OCI-LY7 (cell line): ENCODE measurements around the gene BEND4. TPM values are rescaled to one million over a fixed set of nuclear protein-coding genes. Genes with fewer than 3 reads are reported as not detected.

Experiments used
- Bru-seq: library from RNA; stranded (reverse); fragments of 400-500 nt; gene quantifications from one replicate; lab custom pipeline; 2021; lab: Mats Ljungman, UMichigan
- BruChase-seq, 2 experiments: library from RNA; stranded (reverse); fragments of 400-500 nt; gene quantifications; one replicate each; lab custom pipeline; 2021; lab: Mats Ljungman, UMichigan
- BruUV-seq: library from RNA; stranded (reverse); fragments of 400-500 nt; replicated peaks from 2 replicates; lab custom pipeline; 2021; lab: Mats Ljungman, UMichigan
- CTCF ChIA-PET: fragments of 300-600 bp; sonication (Branson Sonifier 250); formaldehyde crosslinking; loops from one replicate; lab custom pipeline; 2022; ENCODE audit warnings: antibody characterized with exemption; ENCODE audit not compliant: unreplicated experiment; lab: Charles Lee
- POLR2A ChIA-PET: fragments of 300-600 bp; sonication (Branson Sonifier 250); formaldehyde crosslinking; loops from one replicate; lab custom pipeline; 2022; ENCODE audit warnings: antibody characterized with exemption; lab: Charles Lee
- DNase-seq: peaks from one replicate; pipeline ENCODE4 v3.0.0-alpha.2; 2015; ENCODE audit warnings: low spot score
- H2AFZ ChIP-seq: fragments of 200-600 bp; sonication (generic), shearing (Covaris generic); 2 replicates; pipeline ENCODE4 v1.6.1; 2014; ENCODE audit warnings: mild to moderate bottlenecking, antibody characterized with exemption, low read length, moderate library complexity
- H3K27ac ChIP-seq: fragments of 200-600 bp; sonication (generic); 2 replicates; pipeline ENCODE4 v1.5.1; 2014; ENCODE audit warnings: mixed run types, low read depth, mild to moderate bottlenecking, moderate library complexity, low read length, inconsistent platforms; ENCODE audit not compliant: poor library complexity, severe bottlenecking
- H3K36me3 ChIP-seq: fragments of 200-600 bp; sonication (generic); 2 replicates; pipeline ENCODE4 v1.6.1; 2014; ENCODE audit warnings: mild to moderate bottlenecking, antibody characterized with exemption, low read length, moderate library complexity, mixed read lengths; ENCODE audit not compliant: insufficient read depth
- H3K4me1 ChIP-seq: fragments of 200-600 bp; sonication (generic); 2 replicates; pipeline ENCODE4 v1.5.1; 2014; ENCODE audit warnings: mild to moderate bottlenecking, low read length; ENCODE audit not compliant: insufficient read depth, poor library complexity, severe bottlenecking
- H3K4me2 ChIP-seq: fragments of 200-600 bp; sonication (generic); 2 replicates; pipeline ENCODE4 v1.6.1; 2014; ENCODE audit warnings: mild to moderate bottlenecking, low read length
- H3K4me3 ChIP-seq: fragments of 200-600 bp; sonication (generic); 2 replicates; pipeline ENCODE4 v1.5.1; 2014; ENCODE audit warnings: mild to moderate bottlenecking, low read depth, low read length; ENCODE audit not compliant: poor library complexity, severe bottlenecking
- H3K79me2 ChIP-seq: fragments of 200-600 bp; sonication (generic); 2 replicates; pipeline ENCODE4 v1.6.1; 2016; ENCODE audit warnings: low read depth, mild to moderate bottlenecking, low read length, moderate library complexity, mixed read lengths; ENCODE audit not compliant: insufficient read depth
- H3K9me2 ChIP-seq: fragments of 200-600 bp; sonication (generic); 2 replicates; pipeline ENCODE4 v1.6.1; 2016; ENCODE audit warnings: mild to moderate bottlenecking, low read length, mixed read lengths; ENCODE audit not compliant: insufficient read depth
- H3K9me3 ChIP-seq: fragments of 200-600 bp; sonication (generic); 2 replicates; pipeline ENCODE4 v1.6.1; 2014; ENCODE audit warnings: mild to moderate bottlenecking, mixed run types, low read length, mixed read lengths
- H4K20me1 ChIP-seq: fragments of 200-600 bp; sonication (generic); 2 replicates; pipeline ENCODE4 v1.6.1; 2014; ENCODE audit warnings: mild to moderate bottlenecking, antibody characterized with exemption, low read length, moderate library complexity, mixed read lengths; ENCODE audit not compliant: insufficient read depth
- EZH2phosphoT487 ChIP-seq: fragments of 200-600 bp; sonication (generic); IDR thresholded peaks from 2 replicates; pipeline ENCODE4 v1.6.1; 2018; ENCODE audit warnings: low read depth, borderline replicate concordance, mild to moderate bottlenecking, mixed run types, antibody characterized with exemption, low read length, moderate library complexity, mixed read lengths
- intact Hi-C: fragments of 100-400 bp; cut with micrococcal nuclease; formaldehyde crosslinking; loops from one replicate; pipeline ENCODE4 v1.10.0; 2022; ENCODE audit not compliant: unreplicated experiment
- long read RNA-seq: library from polyadenylated mRNA; stranded (forward); transcript quantifications from one replicate; pipeline ENCODE4 v2.0.0, GENCODE V29; 2022
- total RNA-seq, 2 experiments: library from RNA; depleted of rRNA in 1 of 2; stranded (reverse); fragments of >200 nt in 1 of 2; shearing (Covaris generic) in 1 of 2; gene quantifications; 2 replicates each; pipeline ENCODE4 v1.2.3, GENCODE V29; 2014 to 2022
- TF ChIP-seq, protein P1 (sequence below): fragments of 200-600 bp; sonication (generic); conservative IDR thresholded peaks from 2 replicates; pipeline ENCODE4 v1.5.1; 2014; ENCODE audit warnings: mild to moderate bottlenecking, antibody characterized with exemption, low read length, moderate library complexity, mixed read lengths

The BEND4 gene
- 18.9 and 21.3 TPM in 2 replicates for total RNA-seq (2014; rRNA removed; shearing (Covaris generic))
- total RNA-seq (2022), result 32.6 and 33.4 TPM in 2 replicates
- percentile 84 among the genes with signal in this experiment for Bru-seq, nascent RNA
- percentile 80 among the genes with signal in this experiment for BruChase-seq, experiment 1, labeled RNA remaining after a 6-hour chase
- percentile 93 among the genes with signal in this experiment for BruChase-seq, experiment 2, labeled RNA remaining after a 2-hour chase
- long read RNA-seq, full-length matches to known transcripts, result 1 of 16 reads
- long read RNA-seq, partial matches to known transcripts, result 6 of 16 reads
- long read RNA-seq, other reads (novel, unspliced or antisense), result 9 of 16 reads

DNA sequence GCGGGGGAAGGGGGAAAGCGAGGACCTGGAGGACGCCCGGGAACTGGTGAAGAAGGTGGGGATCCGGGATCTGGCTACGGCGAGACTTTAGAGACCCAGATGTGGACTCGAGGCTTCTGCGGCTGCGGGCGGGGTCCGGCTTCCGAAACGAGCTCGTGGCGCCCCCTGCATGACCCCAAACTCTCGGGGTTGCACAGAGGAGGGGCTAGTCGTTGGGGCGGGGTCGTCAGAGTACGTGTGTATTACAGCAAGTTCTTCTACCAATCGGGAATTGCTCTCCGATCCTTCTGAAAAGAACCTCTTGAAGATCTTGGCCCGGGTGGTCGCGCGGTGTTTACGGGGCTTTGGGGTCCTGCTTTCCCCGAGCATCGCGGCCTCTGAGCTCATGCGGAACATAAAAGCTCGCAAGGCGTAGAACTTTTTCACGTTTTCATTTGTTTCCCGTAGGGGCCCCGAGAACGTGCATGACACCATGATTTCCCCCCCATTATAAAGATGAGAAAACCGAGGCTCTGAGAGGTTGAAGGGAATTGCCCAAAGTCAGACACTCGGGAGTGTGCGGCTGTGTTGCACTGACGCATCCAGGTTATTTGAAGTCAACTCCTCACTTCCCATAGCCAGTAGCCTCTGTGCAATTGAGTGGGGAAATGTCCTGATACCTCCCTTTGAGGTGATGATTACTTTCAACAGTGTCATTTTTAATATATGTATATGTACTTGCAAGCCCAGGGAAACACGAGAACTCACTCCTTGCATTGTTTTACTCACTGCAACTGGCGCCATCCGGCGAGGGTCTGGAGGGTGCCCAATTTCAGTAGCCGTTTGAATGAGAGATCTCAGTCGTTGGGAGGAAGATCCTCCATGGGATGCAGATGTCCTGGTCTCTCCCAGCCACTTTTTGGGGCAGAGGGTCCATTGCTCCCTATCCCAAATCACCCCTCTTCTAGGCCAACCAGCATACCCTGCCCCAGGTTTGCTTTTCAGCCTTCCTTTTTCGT, at the start of gene BEND4:
BEND4 (minus strand) TSS at position 149 of the 998 bp plus-strand sequence. CDS start 512 bp downstream, outside the sequence.
- peaks cover 18% of the 10 kb centered on the region; the same call in 1 of the 2 replicates for H3K36me3 ChIP-seq
- H2AFZ ChIP-seq, result peak within 1 kb of the TSS; percentile 80
- peaks cover 49% of the 10 kb centered on the region for H3K79me2 ChIP-seq
- no TSS peak for BruUV-seq
- ChIA-PET CTCF (no interaction called here), POLR2A (interaction anchor here (0.7 to 2.0 kb wide), 5 partner anchors 12 to 217 kb away, joined by 3 to 5 read pairs (median 3); partner anchors contain the start of gene SLC30A9)
- no peaks in the 10 kb centered on the region for H3K9me2 ChIP-seq
- H3K4me1 ChIP-seq, result peaks cover 48% of the 10 kb centered on the region
- H3K4me3 ChIP-seq, result peak within 1 kb of the TSS; percentile 82
- H3K27ac ChIP-seq, result peak within 1 kb of the TSS; percentile 63
- H4K20me1 ChIP-seq, result peaks cover 24% of the 10 kb centered on the region
- no peak for TF ChIP-seq EZH2phosphoT487
- TF ChIP-seq, protein P1, sequence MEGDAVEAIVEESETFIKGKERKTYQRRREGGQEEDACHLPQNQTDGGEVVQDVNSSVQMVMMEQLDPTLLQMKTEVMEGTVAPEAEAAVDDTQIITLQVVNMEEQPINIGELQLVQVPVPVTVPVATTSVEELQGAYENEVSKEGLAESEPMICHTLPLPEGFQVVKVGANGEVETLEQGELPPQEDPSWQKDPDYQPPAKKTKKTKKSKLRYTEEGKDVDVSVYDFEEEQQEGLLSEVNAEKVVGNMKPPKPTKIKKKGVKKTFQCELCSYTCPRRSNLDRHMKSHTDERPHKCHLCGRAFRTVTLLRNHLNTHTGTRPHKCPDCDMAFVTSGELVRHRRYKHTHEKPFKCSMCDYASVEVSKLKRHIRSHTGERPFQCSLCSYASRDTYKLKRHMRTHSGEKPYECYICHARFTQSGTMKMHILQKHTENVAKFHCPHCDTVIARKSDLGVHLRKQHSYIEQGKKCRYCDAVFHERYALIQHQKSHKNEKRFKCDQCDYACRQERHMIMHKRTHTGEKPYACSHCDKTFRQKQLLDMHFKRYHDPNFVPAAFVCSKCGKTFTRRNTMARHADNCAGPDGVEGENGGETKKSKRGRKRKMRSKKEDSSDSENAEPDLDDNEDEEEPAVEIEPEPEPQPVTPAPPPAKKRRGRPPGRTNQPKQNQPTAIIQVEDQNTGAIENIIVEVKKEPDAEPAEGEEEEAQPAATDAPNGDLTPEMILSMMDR, result peak; percentile 66
- peak within 1 kb of the TSS; percentile 99 for H3K4me2 ChIP-seq
- peak; percentile 83 for DNase-seq
- no peaks in the 10 kb centered on the region for H3K9me3 ChIP-seq
- intact Hi-C loops, result loop anchor here (2.0 to 10.0 kb wide), 4 partner anchors 161 to 502 kb away; partner anchors contain the start of genes ATP8A1, SLC30A9 and TMEM33

DNA sequence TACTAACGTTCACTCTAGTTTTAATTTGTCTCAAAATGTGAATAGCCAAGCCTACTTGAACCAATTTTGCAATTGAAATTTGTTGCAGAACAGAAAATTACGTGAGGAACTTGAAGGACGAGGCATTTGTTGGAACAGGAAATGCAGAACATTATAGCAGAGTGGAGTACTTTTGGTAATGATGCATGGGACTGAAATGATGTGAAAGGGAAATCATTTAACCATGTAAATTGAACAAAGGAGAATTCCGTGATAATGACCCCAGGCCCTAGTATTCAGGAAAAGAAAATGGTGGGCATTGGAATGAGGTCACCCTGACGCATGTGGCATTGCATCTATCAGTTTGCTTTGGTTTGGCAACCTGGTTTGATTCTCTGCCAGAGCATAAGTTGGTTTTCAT, 44.9 kb upstream of the BEND4 start:
- no peak overlapping the region for H2AFZ ChIP-seq
- DNase-seq, result no peak
- no peaks in the 10 kb centered on the region for H3K9me3 ChIP-seq
- H3K4me1 ChIP-seq, result no peaks in the 10 kb centered on the region
- H3K4me2 ChIP-seq, result no peak overlapping the region
- ChIA-PET CTCF (no interaction called here), POLR2A (no interaction called here)
- H3K27ac ChIP-seq, result no peak overlapping the region
- TF ChIP-seq EZH2phosphoT487, result no peak
- TF ChIP-seq, protein P1, result no peak
- no peaks in the 10 kb centered on the region for H3K36me3 ChIP-seq
- BruUV-seq, result no TSS peak
- intact Hi-C loops, result no loop called here
- no peak overlapping the region for H3K4me3 ChIP-seq
- no peaks in the 10 kb centered on the region for H4K20me1 ChIP-seq
- no peaks in the 10 kb centered on the region for H3K79me2 ChIP-seq
- H3K9me2 ChIP-seq, result no peaks in the 10 kb centered on the region
